Trophoblast cell (in vitro differentiated cells and primary cell): Measurements from ENCODE around the gene CRLF2.

Experiments used
- DNase-seq, 2 donors: peaks; one replicate each; pipeline ENCODE4 v3.0.0-alpha.2; 2016
- H2AFZ ChIP-seq: 2 replicates; pipeline ENCODE4 v1.6.1; 2013; ENCODE audit warnings: low read length, moderate library complexity, mild to moderate bottlenecking; ENCODE audit not compliant: insufficient read depth, poor library complexity
- H2AK5ac ChIP-seq: 2 replicates; pipeline ENCODE4 v1.6.1; 2013; ENCODE audit warnings: mild to moderate bottlenecking, low read length
- H2BK120ac ChIP-seq: 2 replicates; pipeline ENCODE4 v1.6.1; 2013; ENCODE audit warnings: low read length, mild to moderate bottlenecking, moderate library complexity; ENCODE audit not compliant: insufficient read depth, poor library complexity
- H2BK12ac ChIP-seq: 2 replicates; pipeline ENCODE4 v1.6.1; 2013; ENCODE audit warnings: mild to moderate bottlenecking, low read length, moderate library complexity
- H2BK5ac ChIP-seq: 2 replicates; pipeline ENCODE4 v1.6.1; 2013; ENCODE audit warnings: low read length, low read depth, moderate library complexity, mild to moderate bottlenecking; ENCODE audit not compliant: poor library complexity
- H3K14ac ChIP-seq: 2 replicates; pipeline ENCODE4 v1.6.1; 2013; ENCODE audit warnings: mild to moderate bottlenecking, low read length
- H3K18ac ChIP-seq: 2 replicates; pipeline ENCODE4 v1.6.1; 2013; ENCODE audit warnings: mild to moderate bottlenecking, low read length
- H3K23ac ChIP-seq: 2 replicates; pipeline ENCODE4 v1.6.1; 2013; ENCODE audit warnings: low read length
- H3K27ac ChIP-seq: 2 replicates; pipeline ENCODE4 v1.5.1; 2013; ENCODE audit warnings: low read depth, mild to moderate bottlenecking, inconsistent platforms, low read length, moderate library complexity
- H3K27me3 ChIP-seq: 2 replicates; pipeline ENCODE4 v1.6.1; 2013; ENCODE audit warnings: inconsistent platforms, mild to moderate bottlenecking, low read length, moderate library complexity; ENCODE audit not compliant: insufficient read depth
- H3K36me3 ChIP-seq, 2 experiments: 1 replicate in 1 of 2; 2 replicates in 1 of 2; pipeline ENCODE4 v1.6.1; 2013; ENCODE audit warnings: low read length in 2 of 2, mild to moderate bottlenecking in 2 of 2, moderate library complexity in 1 of 2; ENCODE audit not compliant: insufficient read depth in 2 of 2, control insufficient read depth in 1 of 2
- H3K4ac ChIP-seq: 2 replicates; pipeline ENCODE4 v1.6.1; 2013; ENCODE audit warnings: low read depth, mild to moderate bottlenecking, low read length, moderate library complexity
- H3K4me1 ChIP-seq, 2 experiments: 1 replicate in 1 of 2; 2 replicates in 1 of 2; pipeline ENCODE4 v1.6.1; 2013; ENCODE audit warnings: low read length in 2 of 2, mild to moderate bottlenecking in 2 of 2, moderate library complexity in 1 of 2; ENCODE audit not compliant: insufficient read depth in 2 of 2, control insufficient read depth in 1 of 2
- H3K4me2 ChIP-seq: 2 replicates; pipeline ENCODE4 v1.6.1; 2013; ENCODE audit warnings: inconsistent platforms, mild to moderate bottlenecking, low read length, moderate library complexity
- H3K4me3 ChIP-seq: 2 replicates; pipeline ENCODE4 v1.5.1; 2013; ENCODE audit warnings: mild to moderate bottlenecking, low read depth, low read length, inconsistent platforms
- H3K79me1 ChIP-seq: one replicate; pipeline ENCODE4 v1.6.1; 2013; ENCODE audit warnings: low read length
- H3K79me2 ChIP-seq: 2 replicates; pipeline ENCODE4 v1.6.1; 2013; ENCODE audit warnings: low read length, mild to moderate bottlenecking; ENCODE audit not compliant: control insufficient read depth, insufficient read depth, poor library complexity
- H3K9ac ChIP-seq: 2 replicates; pipeline ENCODE4 v1.6.1; 2013; ENCODE audit warnings: mild to moderate bottlenecking, low read length
- H3K9me3 ChIP-seq: 2 replicates; pipeline ENCODE4 v1.6.1; 2013; ENCODE audit warnings: low read depth, mild to moderate bottlenecking, control low read depth, inconsistent platforms, low read length; ENCODE audit not compliant: insufficient read depth
- H4K12ac ChIP-seq: 2 replicates; pipeline ENCODE4 v1.6.1; 2013; ENCODE audit warnings: low read depth, mild to moderate bottlenecking, low read length, moderate library complexity
- H4K8ac ChIP-seq: 2 replicates; pipeline ENCODE4 v1.6.1; 2013; ENCODE audit warnings: low read depth, mild to moderate bottlenecking, low read length, moderate library complexity
- H4K91ac ChIP-seq: one replicate; pipeline ENCODE4 v1.6.1; 2013; ENCODE audit warnings: low read depth, mild to moderate bottlenecking, low read length, moderate library complexity
- WGBS: extraction: QIAGEN DNeasy Blood & Tissue Kit; methylation state at CpG from one replicate; pipeline ENCODE4 v1.1.7; 2013; ENCODE audit warnings: missing lambda C conversion rate; ENCODE audit not compliant: insufficient read length, insufficient coverage; ENCODE audit errors: extremely low coverage; 5-methylcytosine and 5-hydroxymethylcytosine counted together

Gene CRLF2

GRCh38 chrX:1147611-1148515 lies 64.6 kb downstream of the CRLF2 start:
- H3K9ac ChIP-seq, result no peak overlapping the region
- no peaks in the 10 kb centered on the region for H3K79me1 ChIP-seq
- H2BK120ac ChIP-seq, result no peak overlapping the region
- H3K4me2 ChIP-seq, result no peak overlapping the region
- H3K36me3 ChIP-seq, result no peaks in the 10 kb centered on the region
- DNase-seq, result no peak
- no peaks in the 10 kb centered on the region for H3K27me3 ChIP-seq
- no peak overlapping the region for H4K12ac ChIP-seq
- H3K4me3 ChIP-seq, result no peak overlapping the region
- H4K91ac ChIP-seq, result no peak overlapping the region
- H2BK5ac ChIP-seq, result no peak overlapping the region
- no peak overlapping the region for H3K18ac ChIP-seq
- no peak overlapping the region for H3K23ac ChIP-seq
- H2AFZ ChIP-seq, result no peak overlapping the region
- H2BK12ac ChIP-seq, result no peak overlapping the region
- H3K14ac ChIP-seq, result no peak overlapping the region
- H3K4ac ChIP-seq, result no peak overlapping the region
- H2AK5ac ChIP-seq, result no peak overlapping the region
- H3K79me2 ChIP-seq, result no peaks in the 10 kb centered on the region
- H3K9me3 ChIP-seq, result no peaks in the 10 kb centered on the region
- H4K8ac ChIP-seq, result no peak overlapping the region
- no CpG with 5 or more reads among the region's 29 CpGs for WGBS
- no peaks in the 10 kb centered on the region for H3K4me1 ChIP-seq
- no peak overlapping the region for H3K27ac ChIP-seq

GRCh38 chrX:1144293-1144692 lies 68.2 kb downstream of the CRLF2 start:
- Histone ChIP-seq H3K4me2 (no peak overlapping the region), H4K8ac (no peak overlapping the region), H3K27me3 (no peaks in the 10 kb centered on the region), H4K91ac (no peak overlapping the region), H2BK5ac (no peak overlapping the region), H4K12ac (no peak overlapping the region), H3K79me1 (no peaks in the 10 kb centered on the region), H3K9ac (no peak overlapping the region), H3K4me1 (no peaks in the 10 kb centered on the region), H3K79me2 (no peaks in the 10 kb centered on the region), H3K9me3 (no peaks in the 10 kb centered on the region), H3K4me3 (no peak overlapping the region), H3K4ac (no peak overlapping the region), H2BK12ac (no peak overlapping the region), H2AFZ (no peak overlapping the region), H3K36me3 (no peaks in the 10 kb centered on the region), H2BK120ac (no peak overlapping the region), H2AK5ac (no peak overlapping the region), H3K23ac (no peak overlapping the region), H3K27ac (no peak overlapping the region), H3K18ac (no peak overlapping the region), H3K14ac (no peak overlapping the region)
- no peak for DNase-seq
- no CpG with 5 or more reads among the region's 11 CpGs for WGBS
